Measurements from ENCODE around the gene KANSL1.

DNA sequence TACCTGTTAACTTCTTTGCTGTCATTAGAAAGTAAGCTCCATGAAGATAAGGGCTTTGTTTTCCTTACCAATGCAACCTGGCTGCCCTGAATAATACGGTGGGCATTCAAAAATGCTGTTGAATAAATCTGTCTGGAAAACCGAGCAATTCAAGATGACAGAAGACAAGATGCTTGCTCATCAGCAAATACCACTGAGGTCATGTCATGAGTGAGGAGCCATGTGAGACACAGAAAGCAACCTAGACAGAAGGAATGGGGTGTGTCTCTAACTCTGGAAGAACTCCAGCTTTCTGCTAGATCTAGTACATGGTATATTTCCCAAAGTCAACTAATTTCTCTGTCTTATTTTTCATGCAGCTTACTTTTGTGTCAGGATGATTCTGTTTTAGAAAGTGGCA lies 130.0 kb downstream of the KANSL1 start:
- TF ChIP-seq, protein P1, sequence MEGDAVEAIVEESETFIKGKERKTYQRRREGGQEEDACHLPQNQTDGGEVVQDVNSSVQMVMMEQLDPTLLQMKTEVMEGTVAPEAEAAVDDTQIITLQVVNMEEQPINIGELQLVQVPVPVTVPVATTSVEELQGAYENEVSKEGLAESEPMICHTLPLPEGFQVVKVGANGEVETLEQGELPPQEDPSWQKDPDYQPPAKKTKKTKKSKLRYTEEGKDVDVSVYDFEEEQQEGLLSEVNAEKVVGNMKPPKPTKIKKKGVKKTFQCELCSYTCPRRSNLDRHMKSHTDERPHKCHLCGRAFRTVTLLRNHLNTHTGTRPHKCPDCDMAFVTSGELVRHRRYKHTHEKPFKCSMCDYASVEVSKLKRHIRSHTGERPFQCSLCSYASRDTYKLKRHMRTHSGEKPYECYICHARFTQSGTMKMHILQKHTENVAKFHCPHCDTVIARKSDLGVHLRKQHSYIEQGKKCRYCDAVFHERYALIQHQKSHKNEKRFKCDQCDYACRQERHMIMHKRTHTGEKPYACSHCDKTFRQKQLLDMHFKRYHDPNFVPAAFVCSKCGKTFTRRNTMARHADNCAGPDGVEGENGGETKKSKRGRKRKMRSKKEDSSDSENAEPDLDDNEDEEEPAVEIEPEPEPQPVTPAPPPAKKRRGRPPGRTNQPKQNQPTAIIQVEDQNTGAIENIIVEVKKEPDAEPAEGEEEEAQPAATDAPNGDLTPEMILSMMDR (conservative IDR thresholded peaks at IDR 0.05 in 1 of 2, IDR thresholded peaks at IDR 0.05 in 1 of 2; ENCODE audit: low read depth in 1 of 2, low read length in 2 of 2), result no peak
- no peak for TF ChIP-seq EZH2 (IDR thresholded peaks at IDR 0.05; ENCODE audit: low read length, missing control alignments)

All from fibroblast of lung (primary cell).